ENCODE measurements around the gene KLB. TPM values are rescaled to one million over a fixed set of nuclear protein-coding genes. Genes with fewer than 3 reads are reported as not detected.

The KLB gene
- total and polyA plus RNA-seq, 2 of the 4 experiments (the other 2 are of a cell fraction), result not detected

DNA sequence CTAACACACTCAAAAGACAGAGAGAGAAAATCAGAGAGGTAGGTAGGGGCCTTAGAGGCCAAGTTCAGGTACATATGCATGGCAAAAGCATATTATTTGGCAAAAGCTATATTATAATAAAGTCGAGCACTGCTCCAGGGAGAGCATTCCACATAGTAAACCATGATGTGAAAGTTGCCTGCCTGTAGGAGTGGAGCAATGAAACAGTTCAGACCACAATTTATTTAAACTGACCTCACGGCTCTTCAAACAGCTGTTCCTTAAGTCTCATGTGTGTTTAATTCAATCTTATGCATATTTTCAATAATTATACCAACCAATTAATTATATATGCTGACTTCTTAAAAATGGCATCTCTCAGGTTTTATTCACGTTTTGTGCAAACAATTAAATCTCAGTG lies 43.9 kb upstream of the KLB start:
- no peak overlapping the region for H4K5ac ChIP-seq (ENCODE audit: low read depth, low read length)
- no peak overlapping the region for H2AK9ac ChIP-seq (replicated peaks; ENCODE audit: low read depth, low read length, poor library complexity)
- peaks cover 9% of the 10 kb centered on the region; the same call in 1 of the 2 replicates for H3K9me1 ChIP-seq (ENCODE audit: insufficient read depth, low read length)
- peak; percentile 90 for ATAC-seq (ENCODE audit: low read depth)
- in situ Hi-C loops (cut with MboI; ENCODE audit: low sequenced_read_pairs), result no loop called here
- H3K4me2 ChIP-seq (ENCODE audit: low read depth, low read length), result peak overlapping the region; percentile 75; the same call in 1 of the 2 replicates
- intact Hi-C loops (cut with micrococcal nuclease), result no loop called here
- H3K14ac ChIP-seq (replicated peaks; ENCODE audit: low read depth, low read length), result no peak overlapping the region
- H3K23ac ChIP-seq (ENCODE audit: low read depth, low read length), result no peak overlapping the region
- H3K4ac ChIP-seq (ENCODE audit: low read depth, low read length), result no peak overlapping the region
- H3K27me3 ChIP-seq (ENCODE audit: control insufficient read depth, insufficient read depth, low read length), result no peaks in the 10 kb centered on the region
- no peak overlapping the region for H2BK20ac ChIP-seq (ENCODE audit: low read depth, low read length)
- peaks cover 24 to 54% of the 10 kb centered on the region in 2 experiments for H3K79me1 ChIP-seq (ENCODE audit: low read depth in 1 of 2, low read length in 2 of 2)
- H2BK5ac ChIP-seq (ENCODE audit: low read depth, low read length, poor library complexity, severe bottlenecking), result no peak overlapping the region
- H3K9me3 ChIP-seq (ENCODE audit: control insufficient read depth, insufficient read depth, low read length), result no peaks in the 10 kb centered on the region
- no peak overlapping the region for H3K9ac ChIP-seq (ENCODE audit: low read depth, low read length)
- BruUV-seq (replicated peaks), result no TSS peak
- peaks cover 41% of the 10 kb centered on the region for H4K20me1 ChIP-seq (ENCODE audit: insufficient read depth, low read length)
- H2BK120ac ChIP-seq (ENCODE audit: low read depth, low read length), result no peak overlapping the region
- no peak overlapping the region for H2BK15ac ChIP-seq (ENCODE audit: low read depth, low read length)
- no peak overlapping the region for H3K27ac ChIP-seq (ENCODE audit: insufficient read depth, low read length)
- WGBS, 2 experiments (ENCODE audit: extremely low coverage in 2 of 2, insufficient read length in 1 of 2), result no CpG with 5 or more reads among the region's 3 CpGs
- H3K56ac ChIP-seq (ENCODE audit: extremely low read depth, insufficient read depth, low read length), result no peak overlapping the region
- peak; percentile 88 for DNase-seq
- no peak overlapping the region for H4K8ac ChIP-seq (ENCODE audit: low read depth in 2 of 2, low read length in 2 of 2)
- no peak overlapping the region for H2AFZ ChIP-seq (replicated peaks; ENCODE audit: low read length, poor library complexity)
- H3K4me3 ChIP-seq (ENCODE audit: insufficient read depth, low read depth, low read length), result no peak overlapping the region
- ChIA-PET POLR2A (ENCODE audit: unreplicated experiment) (no interaction called here), CTCF (no interaction called here)
- H3K36me3 ChIP-seq (ENCODE audit: control insufficient read depth, insufficient read depth, low read length), result no peaks in the 10 kb centered on the region
- H3K4me1 ChIP-seq (ENCODE audit: control insufficient read depth, insufficient read depth, low read length), result peaks cover 3% of the 10 kb centered on the region
- no peak overlapping the region for H4K91ac ChIP-seq (ENCODE audit: insufficient read depth, low read depth, low read length)
- H3K18ac ChIP-seq (ENCODE audit: low read depth, low read length), result no peak overlapping the region
- dilution Hi-C loops (cut with HindIII; ENCODE audit: low sequenced_read_pairs, unreplicated experiment), result no loop called here
- TF ChIP-seq BHLHE40 (IDR thresholded peaks at IDR 0.05; ENCODE audit: low read depth, low read length), result peak; percentile 90
- peak; percentile 53; the same call in 1 of the 2 replicates for TF ChIP-seq CEBPB (IDR thresholded peaks at IDR 0.05; ENCODE audit: low read depth, low read length)
- TF ChIP-seq MXI1 (IDR thresholded peaks at IDR 0.05; ENCODE audit: borderline replicate concordance, low read depth, low read length), result no peak
- peak; percentile 42 for TF ChIP-seq RCOR1 (IDR thresholded peaks at IDR 0.05; ENCODE audit: insufficient replicate concordance, low read length)
- no peak for TF ChIP-seq SMC3 (IDR thresholded peaks at IDR 0.05; ENCODE audit: low read depth, low read length)
- H2AK5ac ChIP-seq (ENCODE audit: low read depth, low read length), result no peak overlapping the region
